Colonic mucosa (tissue), 4 donors: ENCODE data around the gene IRF7. TPM values are rescaled to one million over a fixed set of nuclear protein-coding genes. Genes with fewer than 3 reads are reported as not detected.

ENCODE experiments used
- DNase-seq: peaks from one replicate; pipeline ENCODE4 v3.0.0-alpha.2; 2020
- H3K27ac ChIP-seq: fragments of 200-600 bp; one replicate; pipeline ENCODE4 v1.8.0; 2021
- H3K27me3 ChIP-seq: fragments of 200-600 bp; one replicate; pipeline ENCODE4 v1.8.0; 2021
- H3K36me3 ChIP-seq: fragments of 200-600 bp; one replicate; pipeline ENCODE4 v1.8.0; 2021
- H3K4me1 ChIP-seq: fragments of 200-600 bp; one replicate; pipeline ENCODE4 v1.8.0; 2021; ENCODE audit warnings: mild to moderate bottlenecking
- H3K4me3 ChIP-seq: fragments of 200-600 bp; one replicate; pipeline ENCODE4 v1.8.0; 2021
- H3K9ac ChIP-seq, 2 donors: one replicate each; pipeline ENCODE4 v1.7.0; 2013; ENCODE audit warnings: control low read depth in 2 of 2, low read depth in 2 of 2, low read length in 2 of 2
- H3K9me3 ChIP-seq: fragments of 200-600 bp; one replicate; pipeline ENCODE4 v1.8.0; 2021
- intact Hi-C: fragments of 100-400 bp; cut with DNase I; formaldehyde crosslinking; loops from one replicate; pipeline ENCODE4 v1.14.1; 2022
- total RNA-seq, 2 donors: library from RNA; stranded (reverse); fragmentation: NEBNext Ultra II Directional in 1 of 2; extraction: Animal tissue kit (Norgen Biotek cat#: 25700) in 1 of 2; gene quantifications; one replicate each; pipeline ENCODE4 v1.2.1, GENCODE V29; 2021
- TF ChIP-seq, protein P1 (sequence below): fragments of 200-600 bp; IDR thresholded peaks from one replicate; pipeline ENCODE4 v1.8.0; 2022; ENCODE audit warnings: antibody characterized with exemption, mild to moderate bottlenecking
- donor health status: healthy.
- donor health status: DM: no; HTN: no; CAD: no.
- donor health status: DM: no; HTN: no; CAD: no.

Gene IRF7
- total RNA-seq, 2 donors from 2014 or later = 22.1 to 25.6 TPM

GRCh38 chr11:609341-609811 is 6.4 kb downstream of the IRF7 start:
- Histone ChIP-seq H3K9ac (no peak overlapping the region), H3K27me3 (no peaks in the 10 kb centered on the region), H3K4me1 (peaks cover 25% of the 10 kb centered on the region), H3K27ac (no peak overlapping the region), H3K36me3 (peaks cover 41% of the 10 kb centered on the region), H3K9me3 (no peaks in the 10 kb centered on the region), H3K4me3 (no peak overlapping the region)
- no peak for DNase-seq
- TF ChIP-seq, protein P1, sequence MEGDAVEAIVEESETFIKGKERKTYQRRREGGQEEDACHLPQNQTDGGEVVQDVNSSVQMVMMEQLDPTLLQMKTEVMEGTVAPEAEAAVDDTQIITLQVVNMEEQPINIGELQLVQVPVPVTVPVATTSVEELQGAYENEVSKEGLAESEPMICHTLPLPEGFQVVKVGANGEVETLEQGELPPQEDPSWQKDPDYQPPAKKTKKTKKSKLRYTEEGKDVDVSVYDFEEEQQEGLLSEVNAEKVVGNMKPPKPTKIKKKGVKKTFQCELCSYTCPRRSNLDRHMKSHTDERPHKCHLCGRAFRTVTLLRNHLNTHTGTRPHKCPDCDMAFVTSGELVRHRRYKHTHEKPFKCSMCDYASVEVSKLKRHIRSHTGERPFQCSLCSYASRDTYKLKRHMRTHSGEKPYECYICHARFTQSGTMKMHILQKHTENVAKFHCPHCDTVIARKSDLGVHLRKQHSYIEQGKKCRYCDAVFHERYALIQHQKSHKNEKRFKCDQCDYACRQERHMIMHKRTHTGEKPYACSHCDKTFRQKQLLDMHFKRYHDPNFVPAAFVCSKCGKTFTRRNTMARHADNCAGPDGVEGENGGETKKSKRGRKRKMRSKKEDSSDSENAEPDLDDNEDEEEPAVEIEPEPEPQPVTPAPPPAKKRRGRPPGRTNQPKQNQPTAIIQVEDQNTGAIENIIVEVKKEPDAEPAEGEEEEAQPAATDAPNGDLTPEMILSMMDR = no peak
- intact Hi-C loops = no loop called here

GRCh38 chr11:608791-609251 is 6.9 kb downstream of the IRF7 start:
- Histone ChIP-seq H3K9me3 (no peaks in the 10 kb centered on the region), H3K4me1 (peaks cover 19% of the 10 kb centered on the region), H3K27ac (no peak overlapping the region), H3K9ac (no peak overlapping the region), H3K4me3 (no peak overlapping the region), H3K27me3 (no peaks in the 10 kb centered on the region), H3K36me3 (peaks cover 41% of the 10 kb centered on the region)
- no peak for DNase-seq
- intact Hi-C loops = no loop called here
- TF ChIP-seq, protein P1 = no peak

- intact Hi-C loops = no loop called here
- Histone ChIP-seq H3K36me3 (peaks cover 40% of the 10 kb centered on the region), H3K9me3 (no peaks in the 10 kb centered on the region), H3K4me1 (peaks cover 15% of the 10 kb centered on the region), H3K27me3 (no peaks in the 10 kb centered on the region), H3K27ac (no peak overlapping the region), H3K9ac (no peak overlapping the region), H3K4me3 (no peak overlapping the region)
- no peak for DNase-seq
- TF ChIP-seq, protein P1 = no peak
These were observed 7.6 kb downstream of the IRF7 start for GRCh38 chr11:607971-608659.

DNA sequence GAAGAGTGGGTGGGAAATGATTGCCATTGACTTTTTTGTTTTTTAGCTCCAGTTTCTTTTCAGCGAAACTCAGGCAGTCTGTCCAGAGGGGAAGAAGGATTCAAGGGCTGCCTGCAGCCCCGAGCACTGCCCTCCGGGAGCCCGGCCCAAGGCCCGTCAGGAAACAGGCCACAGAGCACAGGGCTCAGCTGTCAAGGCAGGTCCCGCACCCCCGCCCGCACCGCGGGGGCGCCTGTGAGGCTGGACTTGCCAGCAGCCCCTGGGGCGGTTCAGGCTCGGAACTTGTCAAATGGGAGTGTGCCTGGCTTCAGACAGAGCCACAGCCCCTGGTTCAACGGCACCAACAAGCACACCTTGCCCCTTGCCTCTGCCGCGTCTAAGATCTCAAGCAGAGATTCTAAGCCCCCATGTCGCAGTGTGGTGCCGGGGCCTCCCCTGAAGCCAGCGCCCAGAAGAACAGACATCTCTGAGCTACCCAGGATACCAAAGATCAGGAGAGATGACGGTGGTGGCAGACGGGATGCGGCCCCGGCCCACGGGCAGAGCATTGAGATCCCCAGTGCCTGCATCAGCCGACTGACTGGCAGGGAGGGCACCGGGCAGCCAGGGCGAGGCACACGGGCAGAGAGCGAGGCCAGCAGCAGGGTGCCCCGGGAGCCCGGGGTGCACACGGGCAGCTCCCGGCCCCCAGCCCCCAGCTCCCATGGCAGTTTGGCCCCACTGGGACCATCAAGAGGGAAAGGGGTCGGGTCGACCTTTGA is 8.6 kb downstream of the IRF7 start:
- Histone ChIP-seq H3K27me3 (no peaks in the 10 kb centered on the region), H3K9ac (no peak overlapping the region), H3K4me1 (peaks cover 8% of the 10 kb centered on the region), H3K27ac (no peak overlapping the region), H3K9me3 (no peaks in the 10 kb centered on the region), H3K4me3 (no peak overlapping the region), H3K36me3 (peaks cover 36% of the 10 kb centered on the region)
- TF ChIP-seq, protein P1 = no peak
- no peak for DNase-seq
- intact Hi-C loops = no loop called here

GRCh38 chr11:606245-606644 is 9.5 kb downstream of the IRF7 start:
- H3K36me3 ChIP-seq = peaks cover 38% of the 10 kb centered on the region
- no peak overlapping the region for H3K4me3 ChIP-seq
- H3K4me1 ChIP-seq = no peaks in the 10 kb centered on the region
- TF ChIP-seq, protein P1 = no peak
- intact Hi-C loops = no loop called here
- no peaks in the 10 kb centered on the region for H3K27me3 ChIP-seq
- no peak for DNase-seq
- H3K27ac ChIP-seq = no peak overlapping the region
- H3K9me3 ChIP-seq = no peaks in the 10 kb centered on the region
- H3K9ac ChIP-seq = no peak overlapping the region
